ENCODE measurements around the gene DMKN.
"Not testable (repeated sequence)": the region's sequence is repeated elsewhere in the genome, so short reads cannot be mapped to it uniquely, and the experiment has no call there.

Gene DMKN

GRCh38 chr19:35468637-35469036 is 44.8 kb downstream of the DMKN start:
- peak; percentile 27 to 34 for DNase-seq (ENCODE audit: low read depth in 2 of 2, low spot score in 1 of 2)

DNA sequence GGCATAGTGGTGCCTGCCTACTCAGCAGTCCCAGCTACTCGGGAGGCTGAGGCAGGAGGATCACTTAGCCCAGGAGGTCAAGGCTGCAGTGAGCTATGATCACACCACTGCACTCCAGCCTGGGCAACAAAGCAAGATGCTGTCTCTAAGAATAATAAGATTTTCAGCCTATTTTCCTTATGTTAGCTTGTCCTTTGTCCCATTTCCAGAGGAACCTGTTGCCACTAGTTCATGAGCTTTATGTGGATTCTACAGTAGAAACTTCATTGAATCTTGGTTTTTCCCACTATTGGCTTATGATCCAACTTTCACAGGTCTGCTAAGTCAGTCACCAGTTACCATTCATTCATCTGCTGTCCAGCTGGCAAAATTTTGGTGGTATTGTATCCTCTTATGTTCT is 47.2 kb downstream of the DMKN start:
- DNase-seq (ENCODE audit: low read depth in 2 of 2, low spot score in 1 of 2), result no peak

- DNase-seq (ENCODE audit: low read depth in 2 of 2, low spot score in 1 of 2), result not testable (repeated sequence)
These were observed 50.5 kb downstream of the DMKN start for GRCh38 chr19:35462956-35463355.

- peak in 1 of 2 donors; percentile 18 for DNase-seq (ENCODE audit: low read depth in 2 of 2, low spot score in 1 of 2)
These were observed 50.9 kb downstream of the DMKN start for GRCh38 chr19:35462476-35462953.

DNA sequence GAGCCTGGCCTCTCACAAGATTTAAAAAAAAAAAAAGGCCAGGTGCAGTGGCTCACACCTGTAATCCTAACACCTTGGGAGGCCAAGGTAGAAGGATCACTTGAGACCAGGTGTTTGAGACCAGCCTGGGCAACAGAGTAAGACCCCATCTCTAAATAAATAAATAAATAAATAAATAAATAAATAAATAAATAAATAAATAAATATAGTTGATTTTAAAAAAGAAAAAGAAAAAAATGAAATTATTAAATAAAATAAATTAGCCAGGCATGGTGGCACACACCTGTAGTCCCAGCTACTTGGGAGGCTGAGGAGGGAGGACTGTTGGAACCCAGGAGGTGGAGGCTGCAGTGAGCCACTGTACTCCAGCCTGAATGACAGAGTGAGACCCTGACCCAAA is 51.7 kb downstream of the DMKN start:
- not testable (repeated sequence) for DNase-seq (ENCODE audit: low read depth in 2 of 2, low spot score in 1 of 2)

GRCh38 chr19:35461060-35461459 is 52.4 kb downstream of the DMKN start:
- no peak for DNase-seq (ENCODE audit: low read depth in 2 of 2, low spot score in 1 of 2)

- no peak for DNase-seq (ENCODE audit: low read depth in 2 of 2, low spot score in 1 of 2)
These were observed 52.8 kb downstream of the DMKN start for GRCh38 chr19:35460608-35461007.

GRCh38 chr19:35459414-35460082 is 53.9 kb downstream of the DMKN start:
- no peak for DNase-seq (ENCODE audit: low read depth in 2 of 2, low spot score in 1 of 2)

GRCh38 chr19:35458731-35459391 is 54.6 kb downstream of the DMKN start:
- no peak for DNase-seq (ENCODE audit: low read depth in 2 of 2, low spot score in 1 of 2)

- no peak for DNase-seq (ENCODE audit: low read depth in 2 of 2, low spot score in 1 of 2)
These were observed 55.3 kb downstream of the DMKN start for GRCh38 chr19:35458192-35458591.

GRCh38 chr19:35457173-35457572 is 56.3 kb downstream of the DMKN start:
- DNase-seq (ENCODE audit: low read depth in 2 of 2, low spot score in 1 of 2), result no peak

- no peak for DNase-seq (ENCODE audit: low read depth in 2 of 2, low spot score in 1 of 2)
These were observed 57.7 kb downstream of the DMKN start for GRCh38 chr19:35455616-35456201.

- DNase-seq (ENCODE audit: low read depth in 2 of 2, low spot score in 1 of 2), result no peak
These were observed 58.8 kb downstream of the DMKN start for GRCh38 chr19:35454663-35455062.

- no peak for DNase-seq (ENCODE audit: low read depth in 2 of 2, low spot score in 1 of 2)
These were observed 61.9 kb downstream of the DMKN start for GRCh38 chr19:35451338-35452096.

- no peak for DNase-seq (ENCODE audit: low read depth in 2 of 2, low spot score in 1 of 2)
These were observed 63.9 kb downstream of the DMKN start for GRCh38 chr19:35449359-35450043.

DNA sequence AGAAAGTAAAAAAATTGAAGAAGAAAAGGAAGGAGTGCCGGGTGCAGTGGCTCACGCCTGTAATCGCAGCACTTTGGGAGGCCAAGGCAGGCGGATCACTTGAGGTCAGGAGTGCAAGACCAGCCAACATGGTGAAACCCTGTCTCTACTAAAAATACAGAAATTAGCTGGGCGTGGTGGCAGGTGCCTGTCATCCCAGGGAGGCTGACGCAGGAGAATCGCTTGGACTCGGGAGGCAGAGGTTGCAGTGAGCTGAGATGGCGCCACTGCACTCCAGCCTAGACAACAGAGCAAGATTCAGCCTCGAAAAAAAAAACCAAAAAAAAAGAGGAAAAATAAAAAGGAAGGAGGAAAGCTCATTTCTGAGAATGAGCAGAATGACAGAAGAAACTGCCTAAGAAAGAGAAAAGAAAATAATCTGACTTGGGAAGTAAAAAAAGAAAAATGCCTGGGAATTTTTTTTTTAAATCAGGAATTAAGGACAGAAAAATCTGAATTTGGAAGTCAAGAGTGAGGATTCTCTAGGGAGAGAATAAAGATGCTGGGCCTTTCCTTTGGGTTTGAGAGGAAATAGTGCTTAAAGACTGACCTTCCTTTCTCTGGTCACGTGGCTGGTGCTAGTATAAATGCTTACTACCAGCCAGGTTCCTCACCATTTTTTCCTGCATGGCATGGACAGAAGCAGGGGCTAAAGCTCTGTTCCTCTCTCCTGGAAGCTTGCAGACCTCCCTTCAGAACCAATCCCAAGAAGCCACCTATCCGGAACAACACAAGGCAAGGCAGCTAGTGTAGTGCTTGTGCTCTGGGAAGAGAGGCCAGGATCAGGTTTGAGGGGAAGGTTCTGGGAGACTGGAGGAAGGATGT is 65.6 kb downstream of the DMKN start, which contains the start of gene FFAR2:
Gene FFAR2, plus strand, starts transcription at position 652 of the 864 bp plus-strand sequence. CDS start 1,458 bp downstream, outside the sequence.
- DNase-seq (ENCODE audit: low read depth in 2 of 2, low spot score in 1 of 2), result no peak
